ENCODE data around the gene WNK4. TPM values are rescaled to one million over a fixed set of nuclear protein-coding genes. Genes with fewer than 3 reads are reported as not detected.

WNK4 gene
- total and polyA plus RNA-seq, 2 experiments from 2014 or later, result 0.10 to 0.65 TPM

DNA sequence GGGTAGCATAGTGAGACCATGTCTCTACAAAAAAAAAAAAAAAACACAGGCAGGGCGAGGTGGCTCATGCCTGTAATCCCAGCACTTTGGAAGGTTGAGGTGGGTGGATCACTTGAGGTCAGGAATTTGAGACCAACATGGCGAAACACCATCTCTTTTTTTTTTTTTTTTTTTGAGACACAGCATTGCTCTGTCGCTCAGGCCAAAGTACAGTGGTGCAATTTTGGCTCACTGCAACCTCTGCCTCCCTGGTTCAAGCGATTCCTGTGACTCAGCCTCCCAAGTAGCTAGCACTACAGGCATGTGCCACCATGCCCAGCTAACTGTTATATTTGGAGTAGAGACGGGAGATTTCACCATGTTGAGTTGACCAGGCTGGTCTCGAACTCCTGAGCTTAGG lies 14.3 kb upstream of the WNK4 start:
- peaks cover 15% of the 10 kb centered on the region; the same call in 1 of the 2 replicates for H3K4me1 ChIP-seq (ENCODE audit: insufficient read depth)
- ATAC-seq (no peak), DNase-seq (ENCODE audit: low spot score) (no peak)
- H3K4me1 Mint-ChIP-seq, result peaks cover 17% of the 10 kb centered on the region
- peaks cover 34% of the 10 kb centered on the region for H3K27me3 Mint-ChIP-seq (ENCODE audit: insufficient read depth, low read depth, poor library complexity)
- H3F3A ChIP-seq (replicated peaks; ENCODE audit: low read depth), result no peaks in the 10 kb centered on the region
- no peak overlapping the region for H3K4me3 ChIP-seq
- no peaks in the 10 kb centered on the region for H3K9me2 ChIP-seq (ENCODE audit: insufficient read depth)
- H2AFZ ChIP-seq, result no peak overlapping the region
- TF ChIP-seq NANOG (IDR thresholded peaks at IDR 0.05; ENCODE audit: borderline replicate concordance), result no peak
- TF ChIP-seq POLR2AphosphoS5 (IDR thresholded peaks at IDR 0.05; ENCODE audit: low read depth), result no peak
- no peak for TF ChIP-seq EZH2phosphoT487 (IDR thresholded peaks at IDR 0.05; ENCODE audit: unreplicated experiment)
- TF ChIP-seq, protein P1, sequence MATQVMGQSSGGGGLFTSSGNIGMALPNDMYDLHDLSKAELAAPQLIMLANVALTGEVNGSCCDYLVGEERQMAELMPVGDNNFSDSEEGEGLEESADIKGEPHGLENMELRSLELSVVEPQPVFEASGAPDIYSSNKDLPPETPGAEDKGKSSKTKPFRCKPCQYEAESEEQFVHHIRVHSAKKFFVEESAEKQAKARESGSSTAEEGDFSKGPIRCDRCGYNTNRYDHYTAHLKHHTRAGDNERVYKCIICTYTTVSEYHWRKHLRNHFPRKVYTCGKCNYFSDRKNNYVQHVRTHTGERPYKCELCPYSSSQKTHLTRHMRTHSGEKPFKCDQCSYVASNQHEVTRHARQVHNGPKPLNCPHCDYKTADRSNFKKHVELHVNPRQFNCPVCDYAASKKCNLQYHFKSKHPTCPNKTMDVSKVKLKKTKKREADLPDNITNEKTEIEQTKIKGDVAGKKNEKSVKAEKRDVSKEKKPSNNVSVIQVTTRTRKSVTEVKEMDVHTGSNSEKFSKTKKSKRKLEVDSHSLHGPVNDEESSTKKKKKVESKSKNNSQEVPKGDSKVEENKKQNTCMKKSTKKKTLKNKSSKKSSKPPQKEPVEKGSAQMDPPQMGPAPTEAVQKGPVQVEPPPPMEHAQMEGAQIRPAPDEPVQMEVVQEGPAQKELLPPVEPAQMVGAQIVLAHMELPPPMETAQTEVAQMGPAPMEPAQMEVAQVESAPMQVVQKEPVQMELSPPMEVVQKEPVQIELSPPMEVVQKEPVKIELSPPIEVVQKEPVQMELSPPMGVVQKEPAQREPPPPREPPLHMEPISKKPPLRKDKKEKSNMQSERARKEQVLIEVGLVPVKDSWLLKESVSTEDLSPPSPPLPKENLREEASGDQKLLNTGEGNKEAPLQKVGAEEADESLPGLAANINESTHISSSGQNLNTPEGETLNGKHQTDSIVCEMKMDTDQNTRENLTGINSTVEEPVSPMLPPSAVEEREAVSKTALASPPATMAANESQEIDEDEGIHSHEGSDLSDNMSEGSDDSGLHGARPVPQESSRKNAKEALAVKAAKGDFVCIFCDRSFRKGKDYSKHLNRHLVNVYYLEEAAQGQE (IDR thresholded peaks at IDR 0.05; ENCODE audit: unreplicated experiment), result no peak
- TF ChIP-seq EZH2 (IDR thresholded peaks at IDR 0.05; ENCODE audit: low read depth, unreplicated experiment), result no peak
- TF ChIP-seq, protein P2, sequence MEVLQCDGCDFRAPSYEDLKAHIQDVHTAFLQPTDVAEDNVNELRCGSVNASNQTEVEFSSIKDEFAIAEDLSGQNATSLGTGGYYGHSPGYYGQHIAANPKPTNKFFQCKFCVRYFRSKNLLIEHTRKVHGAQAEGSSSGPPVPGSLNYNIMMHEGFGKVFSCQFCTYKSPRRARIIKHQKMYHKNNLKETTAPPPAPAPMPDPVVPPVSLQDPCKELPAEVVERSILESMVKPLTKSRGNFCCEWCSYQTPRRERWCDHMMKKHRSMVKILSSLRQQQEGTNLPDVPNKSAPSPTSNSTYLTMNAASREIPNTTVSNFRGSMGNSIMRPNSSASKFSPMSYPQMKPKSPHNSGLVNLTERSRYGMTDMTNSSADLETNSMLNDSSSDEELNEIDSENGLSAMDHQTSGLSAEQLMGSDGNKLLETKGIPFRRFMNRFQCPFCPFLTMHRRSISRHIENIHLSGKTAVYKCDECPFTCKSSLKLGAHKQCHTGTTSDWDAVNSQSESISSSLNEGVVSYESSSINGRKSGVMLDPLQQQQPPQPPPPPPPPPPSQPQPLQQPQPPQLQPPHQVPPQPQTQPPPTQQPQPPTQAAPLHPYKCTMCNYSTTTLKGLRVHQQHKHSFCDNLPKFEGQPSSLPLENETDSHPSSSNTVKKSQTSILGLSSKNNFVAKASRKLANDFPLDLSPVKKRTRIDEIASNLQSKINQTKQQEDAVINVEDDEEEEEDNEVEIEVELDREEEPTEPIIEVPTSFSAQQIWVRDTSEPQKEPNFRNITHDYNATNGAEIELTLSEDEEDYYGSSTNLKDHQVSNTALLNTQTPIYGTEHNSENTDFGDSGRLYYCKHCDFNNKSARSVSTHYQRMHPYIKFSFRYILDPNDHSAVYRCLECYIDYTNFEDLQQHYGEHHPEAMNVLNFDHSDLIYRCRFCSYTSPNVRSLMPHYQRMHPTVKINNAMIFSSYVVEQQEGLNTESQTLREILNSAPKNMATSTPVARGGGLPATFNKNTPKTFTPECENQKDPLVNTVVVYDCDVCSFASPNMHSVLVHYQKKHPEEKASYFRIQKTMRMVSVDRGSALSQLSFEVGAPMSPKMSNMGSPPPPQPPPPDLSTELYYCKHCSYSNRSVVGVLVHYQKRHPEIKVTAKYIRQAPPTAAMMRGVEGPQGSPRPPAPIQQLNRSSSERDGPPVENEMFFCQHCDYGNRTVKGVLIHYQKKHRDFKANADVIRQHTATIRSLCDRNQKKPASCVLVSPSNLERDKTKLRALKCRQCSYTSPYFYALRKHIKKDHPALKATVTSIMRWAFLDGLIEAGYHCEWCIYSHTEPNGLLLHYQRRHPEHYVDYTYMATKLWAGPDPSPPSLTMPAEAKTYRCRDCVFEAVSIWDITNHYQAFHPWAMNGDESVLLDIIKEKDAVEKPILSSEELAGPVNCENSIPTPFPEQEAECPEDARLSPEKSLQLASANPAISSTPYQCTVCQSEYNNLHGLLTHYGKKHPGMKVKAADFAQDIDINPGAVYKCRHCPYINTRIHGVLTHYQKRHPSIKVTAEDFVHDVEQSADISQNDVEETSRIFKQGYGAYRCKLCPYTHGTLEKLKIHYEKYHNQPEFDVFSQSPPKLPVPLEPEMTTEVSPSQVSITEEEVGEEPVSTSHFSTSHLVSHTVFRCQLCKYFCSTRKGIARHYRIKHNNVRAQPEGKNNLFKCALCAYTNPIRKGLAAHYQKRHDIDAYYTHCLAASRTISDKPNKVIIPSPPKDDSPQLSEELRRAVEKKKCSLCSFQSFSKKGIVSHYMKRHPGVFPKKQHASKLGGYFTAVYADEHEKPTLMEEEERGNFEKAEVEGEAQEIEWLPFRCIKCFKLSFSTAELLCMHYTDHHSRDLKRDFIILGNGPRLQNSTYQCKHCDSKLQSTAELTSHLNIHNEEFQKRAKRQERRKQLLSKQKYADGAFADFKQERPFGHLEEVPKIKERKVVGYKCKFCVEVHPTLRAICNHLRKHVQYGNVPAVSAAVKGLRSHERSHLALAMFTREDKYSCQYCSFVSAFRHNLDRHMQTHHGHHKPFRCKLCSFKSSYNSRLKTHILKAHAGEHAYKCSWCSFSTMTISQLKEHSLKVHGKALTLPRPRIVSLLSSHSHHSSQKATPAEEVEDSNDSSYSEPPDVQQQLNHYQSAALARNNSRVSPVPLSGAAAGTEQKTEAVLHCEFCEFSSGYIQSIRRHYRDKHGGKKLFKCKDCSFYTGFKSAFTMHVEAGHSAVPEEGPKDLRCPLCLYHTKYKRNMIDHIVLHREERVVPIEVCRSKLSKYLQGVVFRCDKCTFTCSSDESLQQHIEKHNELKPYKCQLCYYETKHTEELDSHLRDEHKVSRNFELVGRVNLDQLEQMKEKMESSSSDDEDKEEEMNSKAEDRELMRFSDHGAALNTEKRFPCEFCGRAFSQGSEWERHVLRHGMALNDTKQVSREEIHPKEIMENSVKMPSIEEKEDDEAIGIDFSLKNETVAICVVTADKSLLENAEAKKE (CRISPR knock-in tag; IDR thresholded peaks at IDR 0.05), result no peak
- TF ChIP-seq, protein P3, sequence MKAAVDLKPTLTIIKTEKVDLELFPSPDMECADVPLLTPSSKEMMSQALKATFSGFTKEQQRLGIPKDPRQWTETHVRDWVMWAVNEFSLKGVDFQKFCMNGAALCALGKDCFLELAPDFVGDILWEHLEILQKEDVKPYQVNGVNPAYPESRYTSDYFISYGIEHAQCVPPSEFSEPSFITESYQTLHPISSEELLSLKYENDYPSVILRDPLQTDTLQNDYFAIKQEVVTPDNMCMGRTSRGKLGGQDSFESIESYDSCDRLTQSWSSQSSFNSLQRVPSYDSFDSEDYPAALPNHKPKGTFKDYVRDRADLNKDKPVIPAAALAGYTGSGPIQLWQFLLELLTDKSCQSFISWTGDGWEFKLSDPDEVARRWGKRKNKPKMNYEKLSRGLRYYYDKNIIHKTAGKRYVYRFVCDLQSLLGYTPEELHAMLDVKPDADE (IDR thresholded peaks at IDR 0.05), result no peak
- no peak for TF ChIP-seq STAT1 (IDR thresholded peaks at IDR 0.05; ENCODE audit: unreplicated experiment)
- TF ChIP-seq JUNB (IDR thresholded peaks at IDR 0.05; ENCODE audit: unreplicated experiment), result no peak
- TF ChIP-seq, protein P4, sequence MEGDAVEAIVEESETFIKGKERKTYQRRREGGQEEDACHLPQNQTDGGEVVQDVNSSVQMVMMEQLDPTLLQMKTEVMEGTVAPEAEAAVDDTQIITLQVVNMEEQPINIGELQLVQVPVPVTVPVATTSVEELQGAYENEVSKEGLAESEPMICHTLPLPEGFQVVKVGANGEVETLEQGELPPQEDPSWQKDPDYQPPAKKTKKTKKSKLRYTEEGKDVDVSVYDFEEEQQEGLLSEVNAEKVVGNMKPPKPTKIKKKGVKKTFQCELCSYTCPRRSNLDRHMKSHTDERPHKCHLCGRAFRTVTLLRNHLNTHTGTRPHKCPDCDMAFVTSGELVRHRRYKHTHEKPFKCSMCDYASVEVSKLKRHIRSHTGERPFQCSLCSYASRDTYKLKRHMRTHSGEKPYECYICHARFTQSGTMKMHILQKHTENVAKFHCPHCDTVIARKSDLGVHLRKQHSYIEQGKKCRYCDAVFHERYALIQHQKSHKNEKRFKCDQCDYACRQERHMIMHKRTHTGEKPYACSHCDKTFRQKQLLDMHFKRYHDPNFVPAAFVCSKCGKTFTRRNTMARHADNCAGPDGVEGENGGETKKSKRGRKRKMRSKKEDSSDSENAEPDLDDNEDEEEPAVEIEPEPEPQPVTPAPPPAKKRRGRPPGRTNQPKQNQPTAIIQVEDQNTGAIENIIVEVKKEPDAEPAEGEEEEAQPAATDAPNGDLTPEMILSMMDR (conservative IDR thresholded peaks at IDR 0.05; ENCODE audit: low read depth in 2 of 2), result no peak
- TF ChIP-seq ZNF331 (CRISPR knock-in tag; IDR thresholded peaks at IDR 0.05; ENCODE audit: low read depth), result no peak
- no peak for TF ChIP-seq ZNF114 (CRISPR knock-in tag; IDR thresholded peaks at IDR 0.05)
- TF ChIP-seq CREB1 (CRISPR knock-in tag; IDR thresholded peaks at IDR 0.05; ENCODE audit: low read depth), result no peak
- H3K4me2 ChIP-seq, result no peak overlapping the region
- H4K20me1 ChIP-seq (replicated peaks; ENCODE audit: insufficient read depth), result no peaks in the 10 kb centered on the region
- no peaks in the 10 kb centered on the region for H3K36me3 ChIP-seq (ENCODE audit: insufficient read depth)
- H3K27ac Mint-ChIP-seq, result no peak overlapping the region
- H3K27ac ChIP-seq (ENCODE audit: low read depth), result no peak overlapping the region
- peaks cover 18% of the 10 kb centered on the region for H3K27me3 ChIP-seq (ENCODE audit: insufficient read depth)
- no peak overlapping the region for H3K4me3 Mint-ChIP-seq
- H3K36me3 Mint-ChIP-seq (ENCODE audit: low read depth), result no peaks in the 10 kb centered on the region
- no peaks in the 10 kb centered on the region for H3K79me2 ChIP-seq (replicated peaks; ENCODE audit: insufficient read depth)
- no peaks in the 10 kb centered on the region for H3K9me3 Mint-ChIP-seq

Data from GM23338 (cell line).